WTC11 (cell line): ENCODE measurements around the gene IL16. TPM values are rescaled to one million over a fixed set of nuclear protein-coding genes. Genes with fewer than 3 reads are reported as not detected.

ENCODE experiments used
- ATAC-seq: fragments of 200-7000 bp; cut with Tn5 transposase; 2 replicates; pipeline ENCODE4 v1.10.0; 2021; ENCODE audit warnings: mild to moderate bottlenecking, moderate library complexity
- CTCF ChIA-PET: fragments of 300-600 bp; sonication (Branson Sonifier 250); formaldehyde crosslinking; loops from one replicate; lab custom pipeline; 2021; ENCODE audit warnings: antibody characterized with exemption; lab: Charles Lee
- POLR2A ChIA-PET: fragments of 350-600 bp; sonication (Branson Sonifier 250); formaldehyde crosslinking; loops from one replicate; lab custom pipeline; 2021; ENCODE audit warnings: antibody characterized with exemption; lab: Charles Lee
- DNase-seq: peaks from one replicate; pipeline ENCODE4 v3.0.0; 2021; ENCODE audit warnings: low spot score
- H3K27ac Mint-ChIP-seq: 2 replicates; pipeline ENCODE4 v1.8.0; 2021; ENCODE audit warnings: mixed read lengths
- H3K27me3 Mint-ChIP-seq: 2 replicates; pipeline ENCODE4 v1.8.0; 2021; ENCODE audit warnings: low read depth, mild to moderate bottlenecking, moderate library complexity, mixed read lengths
- H3K36me3 Mint-ChIP-seq: 2 replicates; pipeline ENCODE4 v1.8.0; 2021; ENCODE audit warnings: mixed read lengths
- H3K4me1 Mint-ChIP-seq: 2 replicates; pipeline ENCODE4 v1.8.0; 2022; ENCODE audit warnings: mixed read lengths
- H3K4me3 Mint-ChIP-seq: 2 replicates; pipeline ENCODE4 v1.8.0; 2021; ENCODE audit warnings: mild to moderate bottlenecking, moderate library complexity, mixed read lengths
- H3K9me3 Mint-ChIP-seq: 2 replicates; pipeline ENCODE4 v1.8.0; 2021; ENCODE audit warnings: mixed read lengths
- ATF6 ChIP-seq: sonication (generic); formaldehyde crosslinking; IDR thresholded peaks from 2 replicates; pipeline ENCODE4 v1.8.1; 2023; ENCODE audit warnings: mild to moderate bottlenecking, missing genetic modification reagents
- CREB1 ChIP-seq: sonication (generic); formaldehyde crosslinking; IDR thresholded peaks from 2 replicates; pipeline ENCODE4 v1.8.0; 2023; ENCODE audit warnings: mild to moderate bottlenecking, missing genetic modification reagents
- HMGA2 ChIP-seq: fragments of 250-450 bp; sonication (Bioruptor Pico); IDR thresholded peaks from 2 replicates; pipeline ENCODE4 v1.4.0; 2021; ENCODE audit warnings: mild to moderate bottlenecking, moderate library complexity
- IRF2 ChIP-seq: sonication (generic); formaldehyde crosslinking; IDR thresholded peaks from 2 replicates; pipeline ENCODE4 v1.8.0; 2022; ENCODE audit warnings: low read depth, missing genetic modification reagents, borderline replicate concordance
- NFE2L1 ChIP-seq: sonication (generic); formaldehyde crosslinking; IDR thresholded peaks from 2 replicates; pipeline ENCODE4 v1.8.1; 2023; ENCODE audit warnings: missing genetic modification reagents
- NR2C2 ChIP-seq: sonication (generic); formaldehyde crosslinking; IDR thresholded peaks from 2 replicates; pipeline ENCODE4 v1.8.0; 2022; ENCODE audit warnings: mild to moderate bottlenecking, missing genetic modification reagents
- PRDM15 ChIP-seq: sonication (generic); formaldehyde crosslinking; IDR thresholded peaks from 2 replicates; pipeline ENCODE4 v1.8.0; 2022; ENCODE audit warnings: missing genetic modification reagents
- total RNA-seq: library from RNA; stranded (reverse); gene quantifications from 3 replicates; pipeline ENCODE4 v1.2.3, GENCODE V29; 2021
- TF ChIP-seq, protein P1 (sequence below): sonication (generic); formaldehyde crosslinking; IDR thresholded peaks from 2 replicates; pipeline ENCODE4 v1.8.1; 2022; ENCODE audit warnings: missing genetic modification reagents, borderline replicate concordance
- TF ChIP-seq, protein P2 (sequence below): sonication (generic); formaldehyde crosslinking; conservative IDR thresholded peaks from 2 replicates; pipeline ENCODE4 v1.8.1; 2023; ENCODE audit warnings: mild to moderate bottlenecking, low read depth, missing genetic modification reagents, moderate library complexity
- TF ChIP-seq, protein P3 (sequence below): sonication (generic); formaldehyde crosslinking; IDR thresholded peaks from 2 replicates; pipeline ENCODE4 v1.8.0; 2023; ENCODE audit warnings: missing genetic modification reagents, mild to moderate bottlenecking, borderline replicate concordance

The IL16 gene
- total RNA-seq, 1 experiment from 2014 or later, result 0.61 TPM

DNA sequence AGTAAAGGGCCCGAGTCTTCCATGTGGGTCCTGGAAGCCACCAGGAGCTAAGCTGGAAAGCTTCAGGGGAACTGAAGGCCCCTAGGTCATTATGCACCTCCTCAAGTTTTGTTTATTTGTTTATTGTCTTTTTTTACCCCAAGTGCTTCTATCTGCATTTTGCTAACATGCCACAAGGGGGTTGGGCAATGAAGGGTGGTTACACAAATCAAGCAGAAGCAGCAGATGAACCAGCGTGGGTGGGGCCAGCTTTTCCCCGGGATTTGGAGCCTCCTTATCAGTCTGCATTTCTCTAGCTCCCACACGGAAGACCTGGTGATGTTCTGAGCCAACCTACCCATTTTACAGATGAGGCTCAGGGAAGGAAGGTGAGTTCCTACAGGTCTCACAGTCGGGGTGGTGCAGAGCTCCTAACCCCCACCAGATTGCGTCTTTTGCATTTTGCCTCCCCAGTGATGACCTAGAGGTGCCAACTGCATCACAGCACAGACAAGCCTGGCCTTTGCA, 160.6 kb downstream of the IL16 start (continued):
- no peak for TF ChIP-seq PRDM15
- TF ChIP-seq, protein P1, sequence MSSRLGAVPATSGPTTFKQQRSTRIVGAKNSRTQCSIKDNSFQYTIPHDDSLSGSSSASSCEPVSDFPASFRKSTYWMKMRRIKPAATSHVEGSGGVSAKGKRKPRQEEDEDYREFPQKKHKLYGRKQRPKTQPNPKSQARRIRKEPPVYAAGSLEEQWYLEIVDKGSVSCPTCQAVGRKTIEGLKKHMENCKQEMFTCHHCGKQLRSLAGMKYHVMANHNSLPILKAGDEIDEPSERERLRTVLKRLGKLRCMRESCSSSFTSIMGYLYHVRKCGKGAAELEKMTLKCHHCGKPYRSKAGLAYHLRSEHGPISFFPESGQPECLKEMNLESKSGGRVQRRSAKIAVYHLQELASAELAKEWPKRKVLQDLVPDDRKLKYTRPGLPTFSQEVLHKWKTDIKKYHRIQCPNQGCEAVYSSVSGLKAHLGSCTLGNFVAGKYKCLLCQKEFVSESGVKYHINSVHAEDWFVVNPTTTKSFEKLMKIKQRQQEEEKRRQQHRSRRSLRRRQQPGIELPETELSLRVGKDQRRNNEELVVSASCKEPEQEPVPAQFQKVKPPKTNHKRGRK, result no peak
- TF ChIP-seq IRF2, result no peak
- TF ChIP-seq CREB1 (CRISPR knock-in tag), result no peak
- TF ChIP-seq ATF6 (CRISPR knock-in tag), result no peak

DNA sequence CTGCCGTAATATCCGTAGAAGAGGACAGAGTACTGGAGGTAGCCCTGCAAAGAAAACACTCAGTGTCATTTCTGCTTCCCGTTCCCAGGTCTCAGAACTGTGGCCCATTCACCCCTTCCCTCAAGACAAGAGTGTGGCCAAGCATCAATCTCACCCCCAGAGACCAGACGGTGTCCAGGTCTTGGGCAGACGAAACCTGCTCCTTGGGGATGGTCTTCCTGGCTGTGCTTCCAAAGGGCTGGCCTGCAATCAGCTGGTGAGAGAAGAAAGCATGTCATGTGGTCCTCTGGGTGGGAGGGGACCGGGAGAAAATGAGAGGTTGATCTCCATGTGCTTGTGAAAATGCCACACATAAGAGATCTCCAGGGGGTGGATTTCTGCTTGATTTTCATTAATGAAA, 161.6 kb downstream of the IL16 start:
- CTCF ChIA-PET, result interaction anchor here (1.9 to 2.0 kb wide), 2 partner anchors 52 to 92 kb away, joined by 7 to 12 read pairs; no protein-coding TSS in a partner anchor
- no peaks in the 10 kb centered on the region for H3K36me3 Mint-ChIP-seq
- no peak for TF ChIP-seq NFE2L1 (CRISPR knock-in tag)
- TF ChIP-seq, protein P2, sequence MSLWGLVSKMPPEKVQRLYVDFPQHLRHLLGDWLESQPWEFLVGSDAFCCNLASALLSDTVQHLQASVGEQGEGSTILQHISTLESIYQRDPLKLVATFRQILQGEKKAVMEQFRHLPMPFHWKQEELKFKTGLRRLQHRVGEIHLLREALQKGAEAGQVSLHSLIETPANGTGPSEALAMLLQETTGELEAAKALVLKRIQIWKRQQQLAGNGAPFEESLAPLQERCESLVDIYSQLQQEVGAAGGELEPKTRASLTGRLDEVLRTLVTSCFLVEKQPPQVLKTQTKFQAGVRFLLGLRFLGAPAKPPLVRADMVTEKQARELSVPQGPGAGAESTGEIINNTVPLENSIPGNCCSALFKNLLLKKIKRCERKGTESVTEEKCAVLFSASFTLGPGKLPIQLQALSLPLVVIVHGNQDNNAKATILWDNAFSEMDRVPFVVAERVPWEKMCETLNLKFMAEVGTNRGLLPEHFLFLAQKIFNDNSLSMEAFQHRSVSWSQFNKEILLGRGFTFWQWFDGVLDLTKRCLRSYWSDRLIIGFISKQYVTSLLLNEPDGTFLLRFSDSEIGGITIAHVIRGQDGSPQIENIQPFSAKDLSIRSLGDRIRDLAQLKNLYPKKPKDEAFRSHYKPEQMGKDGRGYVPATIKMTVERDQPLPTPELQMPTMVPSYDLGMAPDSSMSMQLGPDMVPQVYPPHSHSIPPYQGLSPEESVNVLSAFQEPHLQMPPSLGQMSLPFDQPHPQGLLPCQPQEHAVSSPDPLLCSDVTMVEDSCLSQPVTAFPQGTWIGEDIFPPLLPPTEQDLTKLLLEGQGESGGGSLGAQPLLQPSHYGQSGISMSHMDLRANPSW, result no peak
- no peak for TF ChIP-seq NR2C2 (CRISPR knock-in tag)
- TF ChIP-seq ATF6 (CRISPR knock-in tag), result no peak
- TF ChIP-seq HMGA2, result no peak
- TF ChIP-seq, protein P3, sequence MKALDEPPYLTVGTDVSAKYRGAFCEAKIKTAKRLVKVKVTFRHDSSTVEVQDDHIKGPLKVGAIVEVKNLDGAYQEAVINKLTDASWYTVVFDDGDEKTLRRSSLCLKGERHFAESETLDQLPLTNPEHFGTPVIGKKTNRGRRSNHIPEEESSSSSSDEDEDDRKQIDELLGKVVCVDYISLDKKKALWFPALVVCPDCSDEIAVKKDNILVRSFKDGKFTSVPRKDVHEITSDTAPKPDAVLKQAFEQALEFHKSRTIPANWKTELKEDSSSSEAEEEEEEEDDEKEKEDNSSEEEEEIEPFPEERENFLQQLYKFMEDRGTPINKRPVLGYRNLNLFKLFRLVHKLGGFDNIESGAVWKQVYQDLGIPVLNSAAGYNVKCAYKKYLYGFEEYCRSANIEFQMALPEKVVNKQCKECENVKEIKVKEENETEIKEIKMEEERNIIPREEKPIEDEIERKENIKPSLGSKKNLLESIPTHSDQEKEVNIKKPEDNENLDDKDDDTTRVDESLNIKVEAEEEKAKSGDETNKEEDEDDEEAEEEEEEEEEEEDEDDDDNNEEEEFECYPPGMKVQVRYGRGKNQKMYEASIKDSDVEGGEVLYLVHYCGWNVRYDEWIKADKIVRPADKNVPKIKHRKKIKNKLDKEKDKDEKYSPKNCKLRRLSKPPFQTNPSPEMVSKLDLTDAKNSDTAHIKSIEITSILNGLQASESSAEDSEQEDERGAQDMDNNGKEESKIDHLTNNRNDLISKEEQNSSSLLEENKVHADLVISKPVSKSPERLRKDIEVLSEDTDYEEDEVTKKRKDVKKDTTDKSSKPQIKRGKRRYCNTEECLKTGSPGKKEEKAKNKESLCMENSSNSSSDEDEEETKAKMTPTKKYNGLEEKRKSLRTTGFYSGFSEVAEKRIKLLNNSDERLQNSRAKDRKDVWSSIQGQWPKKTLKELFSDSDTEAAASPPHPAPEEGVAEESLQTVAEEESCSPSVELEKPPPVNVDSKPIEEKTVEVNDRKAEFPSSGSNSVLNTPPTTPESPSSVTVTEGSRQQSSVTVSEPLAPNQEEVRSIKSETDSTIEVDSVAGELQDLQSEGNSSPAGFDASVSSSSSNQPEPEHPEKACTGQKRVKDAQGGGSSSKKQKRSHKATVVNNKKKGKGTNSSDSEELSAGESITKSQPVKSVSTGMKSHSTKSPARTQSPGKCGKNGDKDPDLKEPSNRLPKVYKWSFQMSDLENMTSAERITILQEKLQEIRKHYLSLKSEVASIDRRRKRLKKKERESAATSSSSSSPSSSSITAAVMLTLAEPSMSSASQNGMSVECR (CRISPR knock-in tag), result no peak
- TF ChIP-seq PRDM15, result no peak
- TF ChIP-seq, all 79 proteins: peak for 0
- no peak overlapping the region for H3K4me3 Mint-ChIP-seq
- DNase-seq, result no peak
- peaks cover 16% of the 10 kb centered on the region for H3K4me1 Mint-ChIP-seq
- no peaks in the 10 kb centered on the region for H3K27me3 Mint-ChIP-seq
- no peak overlapping the region for H3K27ac Mint-ChIP-seq
- no peaks in the 10 kb centered on the region for H3K9me3 Mint-ChIP-seq
- POLR2A ChIA-PET, result no interaction called here
- ATAC-seq, result no peak
